DOHH2 (cell line): Measurements from ENCODE around the gene CDC26.

Source experiments
- CTCF ChIP-seq: fragments of 200-600 bp; sonication (generic); IDR thresholded peaks from one replicate; pipeline ENCODE4 v1.5.1; 2014; ENCODE audit warnings: antibody characterized with exemption, mild to moderate bottlenecking, low read depth, low read length; ENCODE audit not compliant: poor library complexity, severe bottlenecking
- EZH2phosphoT487 ChIP-seq: fragments of 200-600 bp; sonication (generic); IDR thresholded peaks from 2 replicates; pipeline ENCODE4 v1.6.1; 2017; ENCODE audit warnings: borderline replicate concordance, mild to moderate bottlenecking, antibody characterized with exemption, low read length, moderate library complexity, mixed read lengths

- TF ChIP-seq CTCF (peak; percentile 63), EZH2phosphoT487 (no peak)
Measured at GRCh38 chr9:113309204-113309813, 33.9 kb upstream of the CDC26 start.
